Thoracic aorta (tissue), 2 donors: ENCODE data around the gene CRLF1. TPM values are rescaled to one million over a fixed set of nuclear protein-coding genes. Genes with fewer than 3 reads are reported as not detected.

Experiments
- ATAC-seq: fragments of 150-250 bp; one replicate; pipeline ENCODE4 v1.8.0; 2017; ENCODE audit warnings: low read depth; ENCODE audit not compliant: insufficient number of reproducible peaks, low FRiP score
- DNase-seq: peaks from one replicate; pipeline ENCODE4 v3.0.0-alpha.2; 2020; ENCODE audit warnings: low spot score
- H3K27ac ChIP-seq, 2 donors: fragments of 200-600 bp; sonication (generic); 1 replicate in 1 of 2; 2 replicates in 1 of 2; pipeline ENCODE4 v1.5.1; 2016; ENCODE audit warnings: mild to moderate bottlenecking in 2 of 2, moderate library complexity in 2 of 2
- H3K27me3 ChIP-seq: fragments of 200-600 bp; sonication (generic); replicated peaks from 2 replicates; pipeline ENCODE4 v1.6.0; 2016; ENCODE audit warnings: mild to moderate bottlenecking; ENCODE audit not compliant: insufficient read depth
- H3K36me3 ChIP-seq: fragments of 200-600 bp; sonication (generic); one replicate; pipeline ENCODE4 v1.5.1; 2016
- H3K4me1 ChIP-seq, 2 donors: fragments of 200-600 bp; sonication (generic); 1 replicate in 1 of 2; 2 replicates in 1 of 2; pipeline versions ENCODE4 v1.5.1 to v1.6.0; 2016; ENCODE audit warnings: low read depth in 2 of 2, mild to moderate bottlenecking in 1 of 2; ENCODE audit not compliant: control insufficient read depth in 1 of 2
- H3K4me3 ChIP-seq: fragments of 200-600 bp; sonication (generic); 2 replicates; pipeline ENCODE4 v1.5.1; 2016; ENCODE audit warnings: mild to moderate bottlenecking
- H3K9me3 ChIP-seq: fragments of 200-600 bp; sonication (generic); 2 replicates; pipeline ENCODE4 v1.5.1; 2016
- total RNA-seq, 2 donors: library from RNA; depleted of rRNA; stranded (reverse); fragments of >200 nt; gene quantifications; one replicate each; pipeline versions ENCODE4 v1.1.0 to v1.2.3, GENCODE V29; 2016
- TF ChIP-seq, protein P1 (sequence below): fragments of 200-600 bp; sonication (generic); IDR thresholded peaks from one replicate; pipeline ENCODE4 v1.5.1; 2019; ENCODE audit warnings: antibody characterized with exemption

CRLF1 gene
- total RNA-seq, 2 donors from 2014 or later: 85.9 to 1,063 TPM

DNA sequence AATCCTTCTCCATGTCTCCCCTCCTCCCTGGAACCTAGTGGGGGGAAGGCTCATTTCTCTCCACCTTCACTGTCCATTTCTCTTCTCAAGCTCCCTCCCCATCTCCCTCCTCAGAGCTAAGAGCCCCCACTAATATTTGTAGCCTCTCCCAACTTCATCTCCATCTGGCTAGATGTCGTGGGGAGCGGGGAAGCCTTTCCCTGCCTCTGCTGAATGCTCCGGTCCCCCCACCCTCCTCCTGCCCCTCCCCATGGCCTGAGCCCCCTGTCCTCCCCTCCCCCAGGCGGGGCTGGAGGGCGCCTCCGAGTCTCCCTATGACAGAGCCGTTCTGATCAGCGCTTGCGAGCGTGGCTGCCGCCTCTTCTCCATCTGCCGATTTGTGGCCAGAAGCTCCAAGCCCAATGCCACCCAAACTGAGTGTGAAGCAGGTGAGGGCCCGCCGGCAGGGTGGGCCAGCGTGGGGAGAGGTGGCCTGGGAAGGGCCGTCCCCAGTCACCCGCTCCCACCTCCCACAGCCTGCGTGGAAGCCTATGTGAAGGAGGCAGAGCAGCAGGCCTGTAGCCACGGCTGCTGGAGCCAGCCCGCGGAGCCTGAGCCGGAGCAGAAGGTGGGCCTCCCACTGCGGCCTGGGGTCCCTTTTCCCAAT is 7.1 kb upstream of the CRLF1 start:
- H3K4me3 ChIP-seq: no peak overlapping the region

GRCh38 chr19:18612772-18613588 is 6.4 kb upstream of the CRLF1 start, which contains the start of gene TMEM59L:
Gene TMEM59L (plus strand): TSS chr19:18612870. CDS start chr19:18612959, 89 bp downstream.
- TF ChIP-seq, protein P1, sequence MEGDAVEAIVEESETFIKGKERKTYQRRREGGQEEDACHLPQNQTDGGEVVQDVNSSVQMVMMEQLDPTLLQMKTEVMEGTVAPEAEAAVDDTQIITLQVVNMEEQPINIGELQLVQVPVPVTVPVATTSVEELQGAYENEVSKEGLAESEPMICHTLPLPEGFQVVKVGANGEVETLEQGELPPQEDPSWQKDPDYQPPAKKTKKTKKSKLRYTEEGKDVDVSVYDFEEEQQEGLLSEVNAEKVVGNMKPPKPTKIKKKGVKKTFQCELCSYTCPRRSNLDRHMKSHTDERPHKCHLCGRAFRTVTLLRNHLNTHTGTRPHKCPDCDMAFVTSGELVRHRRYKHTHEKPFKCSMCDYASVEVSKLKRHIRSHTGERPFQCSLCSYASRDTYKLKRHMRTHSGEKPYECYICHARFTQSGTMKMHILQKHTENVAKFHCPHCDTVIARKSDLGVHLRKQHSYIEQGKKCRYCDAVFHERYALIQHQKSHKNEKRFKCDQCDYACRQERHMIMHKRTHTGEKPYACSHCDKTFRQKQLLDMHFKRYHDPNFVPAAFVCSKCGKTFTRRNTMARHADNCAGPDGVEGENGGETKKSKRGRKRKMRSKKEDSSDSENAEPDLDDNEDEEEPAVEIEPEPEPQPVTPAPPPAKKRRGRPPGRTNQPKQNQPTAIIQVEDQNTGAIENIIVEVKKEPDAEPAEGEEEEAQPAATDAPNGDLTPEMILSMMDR: no peak
- H3K4me3 ChIP-seq: peak within 1 kb of the TSS; percentile 75
- H3K36me3 ChIP-seq: no peaks in the 10 kb centered on the region
- H3K27me3 ChIP-seq: peaks cover 45% of the 10 kb centered on the region
- no peaks in the 10 kb centered on the region for H3K9me3 ChIP-seq
- no peak for ATAC-seq
- no peak within 1 kb of the TSS for H3K27ac ChIP-seq
- DNase-seq: no peak
- H3K4me1 ChIP-seq: peaks cover 13 to 18% of the 10 kb centered on the region in 2 donors

More for the DNA sequence above, 7.1 kb upstream of the CRLF1 start:
- no peaks in the 10 kb centered on the region for H3K36me3 ChIP-seq
- H3K4me1 ChIP-seq: peaks cover 13 to 18% of the 10 kb centered on the region in 2 donors
- DNase-seq: no peak
- ATAC-seq: no peak
- peaks cover 42% of the 10 kb centered on the region for H3K27me3 ChIP-seq
- no peak overlapping the region for H3K27ac ChIP-seq
- TF ChIP-seq, protein P1: no peak
- H3K9me3 ChIP-seq: no peaks in the 10 kb centered on the region

DNA sequence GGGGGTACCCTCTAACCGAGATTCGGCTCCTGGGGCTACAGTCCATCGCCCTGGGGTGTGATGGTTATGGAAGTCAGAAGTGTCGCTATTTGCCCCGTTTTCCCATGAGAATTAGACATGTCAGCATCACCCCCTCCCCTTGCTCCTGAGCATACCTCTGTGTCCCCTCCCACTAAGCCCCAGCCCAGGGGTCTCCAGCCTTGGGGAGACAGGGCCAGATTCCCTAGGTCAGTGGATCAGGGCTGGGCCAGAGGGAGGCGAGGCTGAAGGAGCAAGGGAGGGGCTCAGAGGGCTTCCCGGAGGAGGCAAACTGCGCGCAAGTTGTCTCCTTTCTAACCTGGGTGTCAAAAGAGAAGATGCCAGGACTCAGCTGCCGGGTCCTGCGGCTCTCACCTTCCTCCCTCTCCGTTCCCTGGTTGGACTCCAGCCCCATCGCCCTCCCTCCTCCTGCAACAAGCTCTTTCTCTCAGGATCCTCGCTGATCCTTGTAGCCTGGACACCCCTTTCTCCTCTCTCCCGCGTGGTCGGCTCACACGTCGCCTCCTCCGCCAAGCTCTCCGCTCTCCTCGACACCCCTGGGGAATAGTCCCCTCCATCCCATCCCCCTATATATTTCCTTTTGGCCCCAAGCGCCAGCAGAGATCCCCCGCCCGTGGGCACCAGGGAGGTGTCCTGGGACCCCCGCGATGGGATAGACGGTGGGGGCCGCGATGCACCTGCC is 5.6 kb upstream of the CRLF1 start:
- TF ChIP-seq, protein P1: no peak
- H3K27ac ChIP-seq: no peak overlapping the region
- no peaks in the 10 kb centered on the region for H3K36me3 ChIP-seq
- no peaks in the 10 kb centered on the region for H3K9me3 ChIP-seq
- peak overlapping the region; percentile 75 for H3K4me3 ChIP-seq
- H3K4me1 ChIP-seq: peaks cover 16 to 26% of the 10 kb centered on the region in 2 donors
- DNase-seq (no peak), ATAC-seq (no peak)
- peaks cover 53% of the 10 kb centered on the region for H3K27me3 ChIP-seq

DNA sequence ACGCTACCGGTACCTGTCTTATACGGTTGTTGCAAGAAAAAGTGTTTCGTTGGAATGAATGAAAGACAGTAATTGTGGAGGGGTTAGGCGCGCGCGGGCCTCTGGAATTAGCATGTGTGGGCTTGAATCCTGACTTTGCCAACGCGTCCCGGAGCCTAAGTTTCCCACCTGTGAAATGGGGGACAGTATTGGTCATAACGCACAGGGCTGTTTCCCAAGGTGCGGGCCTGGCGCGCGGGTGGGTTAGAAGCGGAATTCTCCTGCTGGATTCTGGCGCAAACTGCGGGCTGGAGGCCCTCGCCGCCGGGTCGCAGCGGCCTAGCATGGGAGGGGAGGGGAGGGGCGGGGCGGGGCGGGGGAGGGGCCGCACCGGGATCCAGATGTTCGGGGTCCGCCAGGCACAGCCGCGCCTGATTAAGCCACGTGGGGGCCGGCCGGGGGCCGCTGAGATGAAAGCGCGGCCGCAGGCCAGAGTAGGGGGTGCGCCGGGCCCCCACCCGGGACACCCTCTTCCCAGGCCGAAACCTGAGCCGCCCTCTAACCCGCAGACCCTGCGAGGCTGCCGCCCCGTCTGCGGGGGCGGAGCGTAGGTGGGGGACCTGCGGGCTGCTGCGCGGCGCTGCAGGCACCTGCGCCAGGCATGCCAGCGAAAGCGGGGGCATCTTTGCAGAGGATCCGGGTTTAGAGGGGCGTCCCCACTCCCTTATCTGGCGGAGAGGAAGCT is 4.9 kb upstream of the CRLF1 start:
- DNase-seq: no peak
- TF ChIP-seq, protein P1: no peak
- Histone ChIP-seq H3K27ac (no peak overlapping the region), H3K36me3 (no peaks in the 10 kb centered on the region), H3K4me1 (peaks cover 17 to 30% of the 10 kb centered on the region in 2 donors), H3K9me3 (no peaks in the 10 kb centered on the region), H3K4me3 (peak overlapping the region; percentile 75), H3K27me3 (peaks cover 53% of the 10 kb centered on the region)
- no peak for ATAC-seq
